ENCODE data around the gene RTL5.

The RTL5 gene

GRCh38 chrX:72078411-72078810 is 53.3 kb downstream of the RTL5 start:
- no peak for DNase-seq (ENCODE audit: low read depth, low spot score)
